ENCODE measurements around the gene ABCC6. TPM values are rescaled to one million over a fixed set of nuclear protein-coding genes. Genes with fewer than 3 reads are reported as not detected.
"Not testable (repeated sequence)": the region's sequence is repeated elsewhere in the genome, so short reads cannot be mapped to it uniquely, and the experiment has no call there.

The ABCC6 gene
- total and polyA plus RNA-seq, 10 donors, result 0.14 to 0.94 (median 0.46) TPM

DNA sequence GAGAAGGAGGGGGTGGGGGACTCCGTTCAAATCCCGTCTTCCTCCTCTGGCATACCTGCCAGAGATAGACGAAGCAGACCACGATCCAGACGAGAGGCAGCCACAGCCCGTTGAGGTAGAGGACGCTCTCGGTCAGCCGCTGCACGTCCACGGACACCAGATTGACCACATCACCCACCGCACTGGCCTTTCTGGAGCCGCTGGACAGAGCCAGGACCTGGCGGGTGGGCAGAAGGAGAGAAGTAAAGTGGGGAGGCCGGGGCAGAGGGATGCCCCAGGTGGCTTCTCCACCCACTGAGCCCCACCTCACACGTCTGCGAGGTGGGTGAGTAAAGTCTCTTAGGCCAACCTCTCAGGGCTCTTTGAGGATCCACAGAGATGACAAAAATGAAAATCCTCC is 25.3 kb downstream of the ABCC6 start:
- DNase-seq, result no peak
- Histone ChIP-seq H3K4me3 (no peak overlapping the region), H3K36me3 (no peaks in the 10 kb centered on the region), H3K4me1 (peaks cover 0 to 8% (median 0%) of the 10 kb centered on the region in 6 donors), H3K27me3 (replicated peaks in 1 of 7) (no peaks in the 10 kb centered on the region), H3K27ac (no peak overlapping the region), H3K9me3 (no peaks in the 10 kb centered on the region)
- no peak for TF ChIP-seq POLR2AphosphoS5 (IDR thresholded peaks at IDR 0.05)
- TF ChIP-seq POLR2A (IDR thresholded peaks at IDR 0.05), result no peak
- no peak for TF ChIP-seq CTCF (IDR thresholded peaks at IDR 0.05 in 8 of 11, conservative IDR thresholded peaks at IDR 0.05 in 3 of 11)
- WGBS, 5 donors, result 74 to 93% (median 82%) methylated on average over 15 to 17 of the region's 17 CpGs
- intact Hi-C loops (cut with DNase I; ENCODE audit: low total_unique reads), result no loop called here

DNA sequence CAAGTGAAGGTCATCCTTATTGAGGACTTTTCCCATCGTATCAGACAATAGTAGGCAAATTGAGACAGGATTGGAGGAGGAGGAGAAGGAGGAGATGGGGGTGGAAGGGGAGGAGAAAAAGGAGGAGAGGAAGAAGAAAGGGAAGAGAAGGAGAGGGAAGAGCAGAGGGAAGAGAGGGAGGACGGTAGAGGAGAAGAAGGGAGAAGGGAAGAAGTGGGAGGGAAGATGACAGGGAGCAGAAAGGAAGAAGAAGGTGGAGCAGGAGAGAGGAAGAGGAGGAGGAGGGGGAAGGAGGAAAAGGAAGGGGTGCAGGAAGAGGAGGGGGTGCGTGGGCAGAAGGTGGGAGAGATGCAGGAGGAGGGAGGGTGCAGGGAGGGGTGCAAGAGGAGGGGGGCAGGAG is 26.0 kb downstream of the ABCC6 start:
- Histone ChIP-seq H3K9me3 (no peaks in the 10 kb centered on the region), H3K4me1 (peaks cover 0 to 8% (median 0%) of the 10 kb centered on the region in 6 donors), H3K27ac (no peak overlapping the region), H3K4me3 (no peak overlapping the region), H3K27me3 (replicated peaks in 1 of 7) (no peaks in the 10 kb centered on the region), H3K36me3 (no peaks in the 10 kb centered on the region)
- TF ChIP-seq POLR2AphosphoS5 (IDR thresholded peaks at IDR 0.05), result no peak
- no peak for TF ChIP-seq CTCF (IDR thresholded peaks at IDR 0.05 in 8 of 11, conservative IDR thresholded peaks at IDR 0.05 in 3 of 11)
- TF ChIP-seq POLR2A (IDR thresholded peaks at IDR 0.05), result no peak
- no peak for DNase-seq
- WGBS, 5 donors, result 25 to 46% (median 39%) methylated on average over 3 of the region's 3 CpGs
- intact Hi-C loops (cut with DNase I; ENCODE audit: low total_unique reads), result no loop called here

- intact Hi-C loops (cut with DNase I; ENCODE audit: low total_unique reads), result no loop called here
- WGBS, 5 donors, result 73 to 91% (median 87%) methylated on average over 3 of the region's 3 CpGs
- TF ChIP-seq POLR2AphosphoS5 (IDR thresholded peaks at IDR 0.05), result no peak
- Histone ChIP-seq H3K27me3 (replicated peaks in 1 of 7) (no peaks in the 10 kb centered on the region), H3K36me3 (no peaks in the 10 kb centered on the region), H3K27ac (no peak overlapping the region), H3K4me3 (no peak overlapping the region), H3K4me1 (peaks cover 0 to 1% (median 0%) of the 10 kb centered on the region in 6 donors), H3K9me3 (no peaks in the 10 kb centered on the region)
- no peak for DNase-seq
Observed at GRCh38 chr16:16196099-16196498, 27.2 kb downstream of the ABCC6 start.

GRCh38 chr16:16191493-16192167 is 31.7 kb downstream of the ABCC6 start:
- no peak overlapping the region for H3K27ac ChIP-seq
- intact Hi-C loops (cut with DNase I; ENCODE audit: low total_unique reads), result no loop called here

DNA sequence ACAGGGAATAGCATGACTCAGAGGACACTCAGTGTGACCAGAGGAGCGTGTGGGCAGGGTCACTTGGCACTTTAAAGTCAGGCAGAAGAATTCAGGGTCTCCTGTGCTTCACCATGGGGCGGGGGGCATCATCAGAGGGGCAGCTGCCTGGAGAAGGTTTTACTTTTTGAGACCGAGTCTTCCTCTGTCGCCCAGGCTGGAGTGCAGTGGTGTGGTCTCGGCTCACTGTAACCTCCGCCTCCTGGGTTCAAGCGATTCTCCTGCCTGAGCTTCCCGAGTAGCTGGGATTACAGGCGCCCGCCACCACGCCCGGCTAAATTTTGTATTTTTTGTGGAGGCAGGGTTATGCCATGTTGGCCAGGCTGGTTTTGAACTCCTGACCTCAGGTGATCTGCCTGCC is 32.3 kb downstream of the ABCC6 start:
- H3K27me3 ChIP-seq (replicated peaks in 1 of 7); H3K27ac ChIP-seq; H3K4me1 ChIP-seq; H3K4me3 ChIP-seq; intact Hi-C loops (cut with DNase I; ENCODE audit: low total_unique reads); H3K36me3 ChIP-seq; DNase-seq; H3K9me3 ChIP-seq: not testable (repeated sequence)
- WGBS, 5 donors, result 89 to 93% (median 90%) methylated on average over 12 of the region's 12 CpGs

More at GRCh38 chr16:16191493-16192167, 31.7 kb downstream of the ABCC6 start:
- 58 to 76% (median 62%) methylated on average over 7 to 8 of the region's 8 CpGs for WGBS, 5 donors
- DNase-seq, result no peak
- no peaks in the 10 kb centered on the region for H3K4me1 ChIP-seq
- H3K36me3 ChIP-seq, result no peaks in the 10 kb centered on the region
- H3K27me3 ChIP-seq (replicated peaks in 1 of 7), result peaks cover 0 to 6% (median 0%) of the 10 kb centered on the region in 7 donors
- H3K4me3 ChIP-seq, result no peak overlapping the region
- TF ChIP-seq CTCF (IDR thresholded peaks at IDR 0.05 in 8 of 11, conservative IDR thresholded peaks at IDR 0.05 in 3 of 11) (no peak), POLR2A (IDR thresholded peaks at IDR 0.05) (no peak), POLR2AphosphoS5 (IDR thresholded peaks at IDR 0.05) (no peak)
- no peaks in the 10 kb centered on the region for H3K9me3 ChIP-seq

Measured in spleen (tissue), 11 donors.